ENCODE data around the gene KRT36.

DNA sequence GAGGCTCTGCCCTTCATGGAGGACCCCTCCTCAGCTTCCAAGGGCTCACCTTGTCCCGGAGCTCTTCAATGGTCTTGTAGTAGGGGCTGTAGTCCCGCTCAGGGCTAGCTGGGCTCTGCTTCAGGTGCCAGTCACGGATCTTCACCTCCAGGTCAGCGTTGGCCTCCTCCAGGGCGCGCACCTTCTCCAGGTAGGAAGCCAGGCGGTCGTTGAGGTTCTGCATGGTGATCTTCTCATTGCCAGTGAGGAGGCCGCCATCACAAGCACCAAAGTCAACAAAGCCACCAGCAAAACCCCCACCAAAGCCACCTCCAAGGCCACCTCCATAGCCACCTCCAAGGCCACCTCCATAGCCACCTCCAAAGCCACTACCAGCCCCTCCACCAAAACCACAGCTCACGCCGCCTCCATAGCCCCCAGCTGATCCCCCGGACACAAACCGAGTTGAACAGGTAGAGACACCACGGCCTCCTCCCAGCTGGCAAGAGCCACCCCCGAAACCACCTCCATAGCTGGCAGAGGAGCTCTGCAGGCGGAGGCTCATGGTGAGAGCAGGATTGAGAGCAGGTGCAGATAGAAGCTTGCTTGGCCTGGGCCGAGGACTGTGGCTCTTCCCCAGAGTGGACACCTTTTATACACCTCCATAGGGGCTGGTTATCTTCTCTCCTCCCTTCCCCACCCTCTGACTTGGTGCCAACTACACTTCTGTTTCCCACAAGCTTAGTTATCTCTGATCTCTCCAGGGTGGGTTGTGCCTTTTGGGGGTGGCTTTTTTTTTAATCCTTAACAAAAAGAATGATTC is 15.5 kb upstream of the KRT36 start, which contains the start of gene KRT13:
- TF ChIP-seq SIN3A (IDR thresholded peaks at IDR 0.05; ENCODE audit: low read depth, low read length), result no peak
- TF ChIP-seq CREB1 (IDR thresholded peaks at IDR 0.05; ENCODE audit: low read depth), result no peak
- no peak for TF ChIP-seq FOXM1 (IDR thresholded peaks at IDR 0.05; ENCODE audit: low read depth, low read length)
- TF ChIP-seq, protein P1, sequence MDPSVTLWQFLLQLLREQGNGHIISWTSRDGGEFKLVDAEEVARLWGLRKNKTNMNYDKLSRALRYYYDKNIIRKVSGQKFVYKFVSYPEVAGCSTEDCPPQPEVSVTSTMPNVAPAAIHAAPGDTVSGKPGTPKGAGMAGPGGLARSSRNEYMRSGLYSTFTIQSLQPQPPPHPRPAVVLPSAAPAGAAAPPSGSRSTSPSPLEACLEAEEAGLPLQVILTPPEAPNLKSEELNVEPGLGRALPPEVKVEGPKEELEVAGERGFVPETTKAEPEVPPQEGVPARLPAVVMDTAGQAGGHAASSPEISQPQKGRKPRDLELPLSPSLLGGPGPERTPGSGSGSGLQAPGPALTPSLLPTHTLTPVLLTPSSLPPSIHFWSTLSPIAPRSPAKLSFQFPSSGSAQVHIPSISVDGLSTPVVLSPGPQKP (IDR thresholded peaks at IDR 0.05; ENCODE audit: low read depth, low read length), result no peak
- TF ChIP-seq, protein P2, sequence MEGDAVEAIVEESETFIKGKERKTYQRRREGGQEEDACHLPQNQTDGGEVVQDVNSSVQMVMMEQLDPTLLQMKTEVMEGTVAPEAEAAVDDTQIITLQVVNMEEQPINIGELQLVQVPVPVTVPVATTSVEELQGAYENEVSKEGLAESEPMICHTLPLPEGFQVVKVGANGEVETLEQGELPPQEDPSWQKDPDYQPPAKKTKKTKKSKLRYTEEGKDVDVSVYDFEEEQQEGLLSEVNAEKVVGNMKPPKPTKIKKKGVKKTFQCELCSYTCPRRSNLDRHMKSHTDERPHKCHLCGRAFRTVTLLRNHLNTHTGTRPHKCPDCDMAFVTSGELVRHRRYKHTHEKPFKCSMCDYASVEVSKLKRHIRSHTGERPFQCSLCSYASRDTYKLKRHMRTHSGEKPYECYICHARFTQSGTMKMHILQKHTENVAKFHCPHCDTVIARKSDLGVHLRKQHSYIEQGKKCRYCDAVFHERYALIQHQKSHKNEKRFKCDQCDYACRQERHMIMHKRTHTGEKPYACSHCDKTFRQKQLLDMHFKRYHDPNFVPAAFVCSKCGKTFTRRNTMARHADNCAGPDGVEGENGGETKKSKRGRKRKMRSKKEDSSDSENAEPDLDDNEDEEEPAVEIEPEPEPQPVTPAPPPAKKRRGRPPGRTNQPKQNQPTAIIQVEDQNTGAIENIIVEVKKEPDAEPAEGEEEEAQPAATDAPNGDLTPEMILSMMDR (IDR thresholded peaks at IDR 0.05 in 2 of 3, conservative IDR thresholded peaks at IDR 0.05 in 1 of 3; ENCODE audit: control insufficient read depth in 2 of 3, extremely low read depth in 1 of 3, insufficient read depth in 1 of 3, low read depth in 3 of 3, low read length in 3 of 3), result no peak
- no peak for TF ChIP-seq POLR2A (IDR thresholded peaks at IDR 0.05; ENCODE audit: low read depth, low read length)
- TF ChIP-seq PKNOX1 (IDR thresholded peaks at IDR 0.05), result no peak
- TF ChIP-seq YY1 (IDR thresholded peaks at IDR 0.05; ENCODE audit: low read depth, low read length), result no peak
- TF ChIP-seq NFYB (IDR thresholded peaks at IDR 0.05; ENCODE audit: insufficient read depth, low read depth, low read length), result no peak
- no peak for TF ChIP-seq NKRF (conservative IDR thresholded peaks at IDR 0.05)
- TF ChIP-seq MEF2A (IDR thresholded peaks at IDR 0.05; ENCODE audit: insufficient read depth, low read depth, low read length), result no peak
- no peak for TF ChIP-seq PAX5 (IDR thresholded peaks at IDR 0.05; ENCODE audit: borderline replicate concordance, low read depth, low read length)
- no peak for TF ChIP-seq ATF7 (IDR thresholded peaks at IDR 0.05; ENCODE audit: low read depth)
- TF ChIP-seq USF1 (IDR thresholded peaks at IDR 0.05; ENCODE audit: borderline replicate concordance, extremely low read length, insufficient read depth, low read depth, low read length), result no peak
